ENCODE data around the gene C1orf21.

GRCh38 chr1:184489908-184490307 is 103.1 kb downstream of the C1orf21 start:
- TF ChIP-seq CTCF (IDR thresholded peaks at IDR 0.05; ENCODE audit: low read depth, low read length, poor library complexity, severe bottlenecking): no peak
- no peak for TF ChIP-seq EZH2phosphoT487 (IDR thresholded peaks at IDR 0.05; ENCODE audit: borderline replicate concordance, low read length)

All from DOHH2 (cell line).